SK-N-SH (cell line): Measurements from ENCODE around the gene PPP1R9A. TPM values are rescaled to one million over a fixed set of nuclear protein-coding genes. Genes with fewer than 3 reads are reported as not detected.

Experiments used
- CTCF ChIA-PET: fragments of 300-600, 350-600 bp; formaldehyde crosslinking; extraction: SDS; loops from one replicate; lab custom pipeline; 2021; lab: Yijun Ruan, JAX
- POLR2A ChIA-PET: fragments of 350-600 bp; sonication (Branson Sonifier 250); formaldehyde crosslinking; extraction: SDS; loops from one replicate; lab custom pipeline; 2020; ENCODE audit warnings: antibody characterized with exemption, inconsistent platforms; lab: Yijun Ruan, JAX
- DNase-seq: peaks from one replicate; pipeline ENCODE4 v3.0.0; 2012
- H2AFZ ChIP-seq: fragments of 200-600 bp; sonication (generic); 2 replicates; pipeline ENCODE4 v1.8.1; 2016; ENCODE audit warnings: antibody characterized with exemption, mild to moderate bottlenecking, low read depth
- H3F3A ChIP-seq: fragments of 200-600 bp; sonication (generic); replicated peaks from 2 replicates; pipeline ENCODE3; 2016; ENCODE audit warnings: antibody characterized with exemption, mild to moderate bottlenecking; ENCODE audit not compliant: insufficient read depth
- H3K27ac ChIP-seq, 2 experiments: fragments of 200-500 bp in 1 of 2; fragments of 200-600 bp in 1 of 2; sonication (Bioruptor generic) in 1 of 2; sonication (generic), shearing (Covaris generic) in 1 of 2; 2 replicates each; pipeline versions ENCODE4 v1.5.1 to v1.6.1; 2014 to 2016; ENCODE audit warnings: low read depth in 2 of 2, inconsistent platforms in 1 of 2, low read length in 1 of 2, mild to moderate bottlenecking in 1 of 2, mixed read lengths in 1 of 2
- H3K27me3 ChIP-seq: fragments of 200-600 bp; sonication (generic), shearing (Covaris generic); 2 replicates; pipeline ENCODE4 v1.6.1; 2016; ENCODE audit warnings: mixed run types; ENCODE audit not compliant: insufficient read depth
- H3K36me3 ChIP-seq, 2 experiments: fragments of 200-500 bp in 1 of 2; fragments of 200-600 bp in 1 of 2; sonication (Bioruptor generic) in 1 of 2; sonication (generic) in 1 of 2; replicated peaks in 1 of 2; 2 replicates each; pipeline versions ENCODE3 to v1.5.1; 2014 to 2016; ENCODE audit warnings: low read length in 1 of 2, mild to moderate bottlenecking in 1 of 2; ENCODE audit not compliant: insufficient read depth in 2 of 2, control insufficient read depth in 1 of 2
- H3K4me1 ChIP-seq, 2 experiments: fragments of 200-500 bp in 1 of 2; fragments of 200-600 bp in 1 of 2; sonication (Bioruptor generic) in 1 of 2; sonication (generic), shearing (Covaris generic) in 1 of 2; 2 replicates each; pipeline versions ENCODE4 v1.5.1 to v1.6.1; 2014 to 2016; ENCODE audit warnings: low read depth in 1 of 2, low read length in 1 of 2, mixed run types in 1 of 2; ENCODE audit not compliant: insufficient read depth in 2 of 2, control insufficient read depth in 1 of 2
- H3K4me2 ChIP-seq: fragments of 200-600 bp; sonication (generic), shearing (Covaris generic); 2 replicates; pipeline ENCODE4 v1.6.1; 2017; ENCODE audit warnings: mixed run types
- H3K4me3 ChIP-seq, 2 experiments: fragments of 200-500 bp in 1 of 2; fragments of 200-600 bp in 1 of 2; sonication (Bioruptor generic) in 1 of 2; sonication (generic), shearing (Covaris generic) in 1 of 2; 2 replicates each; pipeline versions ENCODE4 v1.5.1 to v1.8.1; 2014 to 2016; ENCODE audit warnings: low read depth in 2 of 2, inconsistent platforms in 1 of 2, low read length in 1 of 2, mild to moderate bottlenecking in 1 of 2, mixed read lengths in 1 of 2, moderate library complexity in 1 of 2
- H3K79me2 ChIP-seq: fragments of 200-600 bp; sonication (generic); 2 replicates; pipeline ENCODE4 v1.8.1; 2017; ENCODE audit warnings: mild to moderate bottlenecking; ENCODE audit not compliant: insufficient read depth
- H3K9ac ChIP-seq: fragments of 200-600 bp; sonication (generic); 2 replicates; pipeline ENCODE4 v1.6.1; 2017; ENCODE audit warnings: mixed run types
- H3K9me2 ChIP-seq: fragments of 200-600 bp; sonication (generic); 2 replicates; pipeline ENCODE4 v1.6.1; 2017; ENCODE audit warnings: mixed run types
- H3K9me3 ChIP-seq: fragments of 200-600 bp; sonication (generic); 2 replicates; pipeline ENCODE4 v1.6.1; 2017; ENCODE audit warnings: mixed run types, mild to moderate bottlenecking, moderate library complexity
- H4K20me1 ChIP-seq: fragments of 200-600 bp; sonication (generic); 2 replicates; pipeline ENCODE4 v1.6.1; 2017; ENCODE audit warnings: mild to moderate bottlenecking, mixed run types; ENCODE audit not compliant: insufficient read depth
- EZH2phosphoT487 ChIP-seq: fragments of 200-600 bp; sonication (generic); IDR thresholded peaks from 2 replicates; pipeline ENCODE4 v1.6.1; 2017; ENCODE audit warnings: low read depth, mixed run types, mild to moderate bottlenecking, antibody characterized with exemption, moderate library complexity, borderline replicate concordance
- IRF3 ChIP-seq: fragments of 150-350 bp; IDR thresholded peaks from 2 replicates; pipeline ENCODE4 v1.6.1; 2016; ENCODE audit warnings: mild to moderate bottlenecking, low read depth, low read length
- JUND ChIP-seq: IDR thresholded peaks from 2 replicates; pipeline ENCODE4 v1.4.0; 2012
- MAX ChIP-seq: IDR thresholded peaks from 2 replicates; pipeline ENCODE4 v1.4.0; 2012; ENCODE audit warnings: low read depth
- NFIC ChIP-seq: IDR thresholded peaks from 2 replicates; pipeline ENCODE4 v1.4.0; 2012; ENCODE audit warnings: borderline replicate concordance
- NRF1 ChIP-seq: IDR thresholded peaks from 2 replicates; pipeline ENCODE4 v1.6.1; 2012; ENCODE audit warnings: low read depth, mild to moderate bottlenecking, low read length
- RAD21 ChIP-seq: IDR thresholded peaks from 2 replicates; pipeline ENCODE4 v1.6.1; 2012; ENCODE audit warnings: mild to moderate bottlenecking, low read length
- RCOR1 ChIP-seq: fragments of 150-350 bp; IDR thresholded peaks from 2 replicates; pipeline ENCODE4 v1.6.1; 2017; ENCODE audit warnings: antibody characterized with exemption, low read length
- RFX5 ChIP-seq: IDR thresholded peaks from 2 replicates; pipeline ENCODE4 v1.6.1; 2012; ENCODE audit warnings: mild to moderate bottlenecking, improper control_type of control experiment, low read length
- RXRA ChIP-seq: IDR thresholded peaks from 2 replicates; pipeline ENCODE4 v1.4.0; 2012; ENCODE audit warnings: low read depth, mild to moderate bottlenecking, borderline replicate concordance
- TEAD4 ChIP-seq: IDR thresholded peaks from 2 replicates; pipeline ENCODE4 v1.4.0; 2012; ENCODE audit warnings: mild to moderate bottlenecking, borderline replicate concordance; ENCODE audit not compliant: insufficient read depth
- USF1 ChIP-seq: IDR thresholded peaks from 2 replicates; pipeline ENCODE4 v1.4.0; 2012; ENCODE audit warnings: low read depth, borderline replicate concordance
- WGBS: methylation state at CpG from one replicate; pipeline ENCODE4 v1.1.6; 2017; ENCODE audit warnings: low lambda C conversion rate; 5-methylcytosine and 5-hydroxymethylcytosine counted together
- polyA plus RNA-seq, 3 experiments: library from polyadenylated mRNA; depleted of rRNA; stranded (reverse); fragments of >200 nt; gene quantifications; 2 replicates each; pipeline ENCODE4 v1.2.3, GENCODE V29; 2012

The PPP1R9A gene
- polyA plus RNA-seq, 1 of the 3 experiments (the other 2 are of a cell fraction) = 0.30 TPM

- Histone ChIP-seq H3K9me3 (no peaks in the 10 kb centered on the region), H3K9ac (no peak overlapping the region), H4K20me1 (no peaks in the 10 kb centered on the region), H3K79me2 (no peaks in the 10 kb centered on the region), H3K36me3 (no peaks in the 10 kb centered on the region), H2AFZ (no peak overlapping the region), H3K4me3 (no peak overlapping the region), H3K9me2 (no peaks in the 10 kb centered on the region), H3K4me2 (no peak overlapping the region), H3K27ac (no peak overlapping the region), H3F3A (no peaks in the 10 kb centered on the region), H3K27me3 (peaks cover 4% of the 10 kb centered on the region; the same call in 1 of the 2 replicates), H3K4me1 (no peaks in the 10 kb centered on the region)
- TF ChIP-seq JUND (no peak), EZH2phosphoT487 (no peak), RCOR1 (no peak), RAD21 (no peak)
- POLR2A ChIA-PET = no interaction called here
- no peak for DNase-seq
- WGBS = 37% methylated on average over 2 of the region's 2 CpGs
- CTCF ChIA-PET = no interaction called here
Observed at GRCh38 chr7:95276114-95276513, 368.7 kb downstream of the PPP1R9A start.

- 42% methylated on average over 2 of the region's 2 CpGs for WGBS
- CTCF ChIA-PET = no interaction called here
- H4K20me1 ChIP-seq = no peaks in the 10 kb centered on the region
Observed at GRCh38 chr7:95279417-95279816, 372.0 kb downstream of the PPP1R9A start.

More at GRCh38 chr7:95279417-95279816, 372.0 kb downstream of the PPP1R9A start:
- Histone ChIP-seq H3K27ac (no peak overlapping the region), H3K9ac (no peak overlapping the region), H3K4me3 (no peak overlapping the region), H3K9me2 (no peaks in the 10 kb centered on the region), H3F3A (no peaks in the 10 kb centered on the region), H3K27me3 (no peaks in the 10 kb centered on the region; the same call in none of the 2 replicates), H3K36me3 (no peaks in the 10 kb centered on the region), H3K9me3 (no peaks in the 10 kb centered on the region), H2AFZ (no peak overlapping the region), H3K79me2 (no peaks in the 10 kb centered on the region), H3K4me1 (no peaks in the 10 kb centered on the region), H3K4me2 (no peak overlapping the region)
- TF ChIP-seq USF1 (no peak), RFX5 (no peak), MAX (no peak), RAD21 (no peak), NFIC (no peak), TEAD4 (no peak), EZH2phosphoT487 (no peak), RXRA (no peak), IRF3 (no peak), NRF1 (no peak)
- DNase-seq = no peak
- POLR2A ChIA-PET = no interaction called here
